Peyer's patch (tissue), 4 donors: ENCODE data around the gene DPY19L3. TPM values are rescaled to one million over a fixed set of nuclear protein-coding genes. Genes with fewer than 3 reads are reported as not detected.

Experiments
- DNase-seq, 3 donors: peaks; one replicate each; pipeline ENCODE4 v3.0.0-alpha.2; 2017 to 2019
- H3K27ac ChIP-seq, 4 donors: fragments of 200-600 bp; sonication (generic); one replicate each; pipeline ENCODE4 v1.5.1; 2016 to 2019
- H3K27me3 ChIP-seq, 2 donors: fragments of 200-600 bp; sonication (generic); one replicate each; pipeline ENCODE4 v1.5.1; 2019
- H3K36me3 ChIP-seq, 3 donors: fragments of 200-600 bp; sonication (generic); one replicate each; pipeline ENCODE4 v1.5.1; 2016 to 2019
- H3K4me1 ChIP-seq, 4 donors: fragments of 200-600 bp; sonication (generic); one replicate each; pipeline ENCODE4 v1.5.1; 2016 to 2019
- H3K4me3 ChIP-seq, 4 donors: fragments of 200-600 bp; sonication (generic); 1 replicate in 3 of 4; 2 replicates in 1 of 4; pipeline ENCODE4 v1.5.1; 2016 to 2019; ENCODE audit warnings: mild to moderate bottlenecking in 1 of 4
- H3K9me3 ChIP-seq, 4 donors: fragments of 200-600 bp; sonication (generic); one replicate each; pipeline ENCODE4 v1.5.1; 2016 to 2019; ENCODE audit warnings: mild to moderate bottlenecking in 1 of 4
- POLR2A ChIP-seq, 2 donors: fragments of 450-650 bp; IDR thresholded peaks; one replicate each; pipeline ENCODE4 v1.5.1; 2017; ENCODE audit warnings: antibody characterized with exemption in 2 of 2, mild to moderate bottlenecking in 2 of 2, moderate library complexity in 2 of 2
- total RNA-seq, 4 donors: library from RNA; depleted of rRNA; stranded (reverse); fragments of >200 nt; gene quantifications; one replicate each; pipeline ENCODE4 v1.1.0, GENCODE V29; 2016
- TF ChIP-seq, protein P1 (sequence below), 6 experiments: fragments of 450-650 bp in 4 of 6; fragments of 200-600 bp in 2 of 6; sonication (generic) in 1 of 6; IDR thresholded peaks; one replicate each; pipeline ENCODE4 v1.5.1; 2017 to 2019; ENCODE audit warnings: antibody characterized with exemption in 6 of 6, mild to moderate bottlenecking in 3 of 6, moderate library complexity in 1 of 6

Gene DPY19L3
- total RNA-seq, 4 donors from 2014 or later: 18.2 to 49.5 (median 42.4) TPM

DNA sequence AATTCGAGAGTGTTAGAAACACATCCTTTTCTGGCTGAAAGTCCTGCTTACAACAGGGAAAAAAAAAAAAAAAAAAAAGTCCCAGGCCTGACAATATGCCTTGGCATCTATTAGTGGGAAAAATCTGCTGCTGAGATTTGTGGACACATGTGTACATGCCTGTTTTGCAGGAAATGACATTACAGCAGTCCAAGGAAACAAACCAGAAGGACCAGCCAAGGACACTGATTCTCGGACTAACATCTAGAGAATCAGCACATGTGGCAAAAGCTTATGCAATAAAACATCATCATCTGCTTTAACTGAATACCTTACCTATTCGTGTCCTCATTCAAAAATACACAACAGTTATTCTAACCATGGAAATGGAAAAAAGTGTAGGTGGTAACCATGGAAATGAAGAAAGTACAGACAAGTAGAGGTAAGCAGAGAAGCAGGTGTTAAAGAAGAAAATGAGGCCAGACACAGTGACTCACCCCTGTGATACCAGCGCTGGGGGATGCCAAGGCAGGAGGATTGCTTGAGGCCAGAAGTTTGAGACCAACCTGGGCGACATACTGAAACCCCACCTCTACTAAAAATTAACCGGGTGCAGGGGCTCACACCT lies 9.4 kb upstream of the DPY19L3 start:
- no peaks in the 10 kb centered on the region for H3K4me1 ChIP-seq
- H3K27ac ChIP-seq: no peak overlapping the region
- TF ChIP-seq, protein P1, sequence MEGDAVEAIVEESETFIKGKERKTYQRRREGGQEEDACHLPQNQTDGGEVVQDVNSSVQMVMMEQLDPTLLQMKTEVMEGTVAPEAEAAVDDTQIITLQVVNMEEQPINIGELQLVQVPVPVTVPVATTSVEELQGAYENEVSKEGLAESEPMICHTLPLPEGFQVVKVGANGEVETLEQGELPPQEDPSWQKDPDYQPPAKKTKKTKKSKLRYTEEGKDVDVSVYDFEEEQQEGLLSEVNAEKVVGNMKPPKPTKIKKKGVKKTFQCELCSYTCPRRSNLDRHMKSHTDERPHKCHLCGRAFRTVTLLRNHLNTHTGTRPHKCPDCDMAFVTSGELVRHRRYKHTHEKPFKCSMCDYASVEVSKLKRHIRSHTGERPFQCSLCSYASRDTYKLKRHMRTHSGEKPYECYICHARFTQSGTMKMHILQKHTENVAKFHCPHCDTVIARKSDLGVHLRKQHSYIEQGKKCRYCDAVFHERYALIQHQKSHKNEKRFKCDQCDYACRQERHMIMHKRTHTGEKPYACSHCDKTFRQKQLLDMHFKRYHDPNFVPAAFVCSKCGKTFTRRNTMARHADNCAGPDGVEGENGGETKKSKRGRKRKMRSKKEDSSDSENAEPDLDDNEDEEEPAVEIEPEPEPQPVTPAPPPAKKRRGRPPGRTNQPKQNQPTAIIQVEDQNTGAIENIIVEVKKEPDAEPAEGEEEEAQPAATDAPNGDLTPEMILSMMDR (IDR thresholded peaks at IDR 0.05): no peak
- TF ChIP-seq POLR2A (IDR thresholded peaks at IDR 0.05): no peak
- no peaks in the 10 kb centered on the region for H3K27me3 ChIP-seq
- H3K36me3 ChIP-seq: no peaks in the 10 kb centered on the region
- H3K4me3 ChIP-seq: no peak overlapping the region
- DNase-seq: no peak
- no peaks in the 10 kb centered on the region for H3K9me3 ChIP-seq

DNA sequence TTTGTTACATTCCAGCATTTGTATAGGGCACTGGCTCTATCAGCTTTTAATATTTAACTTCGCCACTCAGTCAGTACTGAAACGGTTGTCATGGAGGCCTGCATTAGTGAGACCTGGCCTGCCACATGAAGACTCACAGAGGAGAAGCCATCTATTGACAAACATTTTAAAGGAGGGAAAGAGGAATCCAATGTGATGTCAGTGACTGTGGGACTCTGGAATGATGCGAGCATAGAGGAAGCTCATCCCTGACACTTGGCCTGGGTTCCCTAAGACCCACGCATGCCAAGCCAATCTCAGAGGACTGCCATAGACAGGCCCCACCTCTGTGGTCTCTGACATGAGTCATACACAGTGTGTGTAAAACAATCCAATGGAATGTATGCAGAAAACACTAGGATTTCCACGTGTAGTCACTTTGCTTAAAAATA lies 7.9 kb upstream of the DPY19L3 start:
- TF ChIP-seq, protein P1 (IDR thresholded peaks at IDR 0.05): no peak
- Histone ChIP-seq H3K9me3 (no peaks in the 10 kb centered on the region), H3K27ac (no peak overlapping the region), H3K27me3 (no peaks in the 10 kb centered on the region), H3K4me1 (no peaks in the 10 kb centered on the region), H3K36me3 (no peaks in the 10 kb centered on the region), H3K4me3 (no peak overlapping the region)
- no peak for DNase-seq

DNA sequence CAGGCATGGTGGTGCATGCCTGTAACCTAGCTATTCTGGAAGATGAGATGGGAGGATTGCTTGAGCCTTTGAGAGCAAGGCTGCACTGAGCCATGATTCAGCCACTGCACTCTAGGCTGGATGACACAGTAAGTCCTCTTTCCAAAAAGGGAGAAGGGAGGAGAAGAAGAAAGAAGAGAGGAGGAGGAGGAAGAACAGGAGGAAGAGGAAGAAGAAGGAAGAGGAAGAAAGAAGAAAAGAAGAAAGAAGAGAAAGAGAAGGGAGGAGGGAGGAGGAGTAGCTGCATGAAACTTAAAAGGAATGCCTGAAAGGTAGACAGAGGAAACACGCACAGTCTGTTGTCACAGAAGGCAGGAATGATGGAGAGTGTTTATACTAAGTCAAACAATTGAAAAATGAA lies 3.6 kb upstream of the DPY19L3 start:
- H3K4me3 ChIP-seq: no peak overlapping the region
- H3K27me3 ChIP-seq: no peaks in the 10 kb centered on the region
- peaks cover 0 to 17% (median 3%) of the 10 kb centered on the region in 4 donors for H3K4me1 ChIP-seq
- no peak for DNase-seq
- TF ChIP-seq, protein P1 (IDR thresholded peaks at IDR 0.05): no peak
- no peak for TF ChIP-seq POLR2A (IDR thresholded peaks at IDR 0.05)
- H3K27ac ChIP-seq: no peak overlapping the region
- H3K9me3 ChIP-seq: no peaks in the 10 kb centered on the region
- H3K36me3 ChIP-seq: no peaks in the 10 kb centered on the region

DNA sequence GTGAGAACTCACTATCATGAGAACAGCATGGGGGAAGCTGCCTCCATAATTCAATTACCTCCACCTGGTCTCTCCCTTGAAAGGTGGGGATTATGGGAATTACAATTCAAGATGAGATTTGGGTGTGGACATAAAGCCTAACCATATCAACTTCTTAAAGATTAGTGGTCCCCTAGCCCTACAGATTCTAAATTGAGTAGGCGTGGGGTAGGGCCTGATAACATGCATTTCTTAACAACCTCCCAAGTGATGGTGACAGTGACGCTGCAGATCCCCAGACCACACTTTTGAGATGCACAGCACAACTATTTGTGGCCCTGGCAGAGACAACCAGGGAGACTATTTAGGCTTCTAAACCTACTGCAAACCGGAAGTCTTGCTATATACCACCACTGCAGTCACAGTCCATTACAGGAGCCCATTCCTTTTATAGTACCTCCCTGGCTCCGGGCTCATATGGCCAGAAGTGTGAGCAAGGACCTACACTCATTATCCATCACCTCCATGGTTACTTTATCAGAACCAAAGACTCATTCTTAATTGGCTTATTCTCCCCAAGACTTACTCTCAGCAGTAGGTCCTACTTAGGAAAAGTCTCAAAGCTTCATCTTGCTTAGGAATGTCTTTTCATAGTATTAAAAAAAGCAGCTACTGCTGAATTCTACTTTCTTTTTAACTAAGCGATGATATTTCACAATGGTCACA lies 2.1 kb upstream of the DPY19L3 start:
- no peak overlapping the region for H3K4me3 ChIP-seq
- H3K27me3 ChIP-seq: no peaks in the 10 kb centered on the region
- peaks cover 0 to 19% (median 3%) of the 10 kb centered on the region in 4 donors for H3K4me1 ChIP-seq
- no peaks in the 10 kb centered on the region for H3K9me3 ChIP-seq
- DNase-seq: no peak
- H3K36me3 ChIP-seq: no peaks in the 10 kb centered on the region
- no peak overlapping the region for H3K27ac ChIP-seq
- TF ChIP-seq, protein P1 (IDR thresholded peaks at IDR 0.05): no peak
- no peak for TF ChIP-seq POLR2A (IDR thresholded peaks at IDR 0.05)

DNA sequence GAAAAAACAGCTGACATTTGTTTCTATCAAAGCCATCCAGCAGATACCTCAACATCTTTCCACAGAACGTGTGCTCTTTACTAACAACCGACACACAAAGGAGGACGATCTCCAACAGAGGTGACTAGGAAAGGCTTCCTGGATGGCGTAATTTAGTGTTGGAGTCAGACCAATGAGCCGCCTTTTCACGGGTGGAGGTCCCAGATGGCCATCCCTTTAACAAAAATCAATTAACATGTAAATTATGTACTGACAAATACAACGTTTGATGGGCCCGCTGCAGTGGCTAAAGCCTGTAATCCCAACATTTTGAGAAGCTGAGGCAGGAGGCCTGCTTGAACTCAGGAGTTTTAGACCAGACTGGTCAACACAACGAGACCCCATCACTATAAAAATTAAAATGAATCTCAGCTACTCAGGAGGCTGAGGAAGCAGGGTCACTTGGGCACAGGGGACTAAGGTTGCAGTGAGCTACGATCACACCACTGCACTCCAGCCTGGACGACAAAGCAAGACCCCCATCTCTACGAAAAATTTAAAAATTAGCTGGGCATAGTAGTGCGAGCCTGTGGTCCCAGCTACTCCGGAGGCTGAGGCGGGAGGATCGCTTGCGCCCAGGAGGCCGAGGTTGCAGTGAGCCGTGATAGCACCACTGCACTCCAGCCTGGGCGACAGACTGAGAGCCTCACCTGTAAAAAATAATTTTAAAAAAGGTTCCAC lies 1.2 kb upstream of the DPY19L3 start:
- no peak for DNase-seq

More for the DNA sequence above, 1.2 kb upstream of the DPY19L3 start:
- peak overlapping the region; percentile 76 to 99 (median 98) for H3K4me3 ChIP-seq
- H3K27me3 ChIP-seq: no peaks in the 10 kb centered on the region
- H3K4me1 ChIP-seq: peaks cover 0 to 19% (median 3%) of the 10 kb centered on the region in 4 donors
- H3K36me3 ChIP-seq: no peaks in the 10 kb centered on the region
- no peak for TF ChIP-seq POLR2A (IDR thresholded peaks at IDR 0.05)
- TF ChIP-seq, protein P1 (IDR thresholded peaks at IDR 0.05): no peak
- H3K9me3 ChIP-seq: no peaks in the 10 kb centered on the region
- H3K27ac ChIP-seq: peak overlapping the region in 3 of 4 donors; percentile 97 to 99 (median 98)
